Stimulated activated CD8-positive, alpha-beta memory T cell treated with anti-CD3 and anti-CD28 coated beads, Interleukin-4, amount 100 ng/mL, for 1 hour (primary cell): ENCODE results near the gene TMEM54.

Source experiments
- DNase-seq, 2 donors: peaks; one replicate each; pipeline ENCODE4 v3.0.0-alpha.2; 2020; ENCODE audit warnings: low read depth in 2 of 2, low spot score in 1 of 2

TMEM54 gene

GRCh38 chr1:32895325-32896215 is 5.6 kb downstream of the TMEM54 start:
- no peak for DNase-seq

DNA sequence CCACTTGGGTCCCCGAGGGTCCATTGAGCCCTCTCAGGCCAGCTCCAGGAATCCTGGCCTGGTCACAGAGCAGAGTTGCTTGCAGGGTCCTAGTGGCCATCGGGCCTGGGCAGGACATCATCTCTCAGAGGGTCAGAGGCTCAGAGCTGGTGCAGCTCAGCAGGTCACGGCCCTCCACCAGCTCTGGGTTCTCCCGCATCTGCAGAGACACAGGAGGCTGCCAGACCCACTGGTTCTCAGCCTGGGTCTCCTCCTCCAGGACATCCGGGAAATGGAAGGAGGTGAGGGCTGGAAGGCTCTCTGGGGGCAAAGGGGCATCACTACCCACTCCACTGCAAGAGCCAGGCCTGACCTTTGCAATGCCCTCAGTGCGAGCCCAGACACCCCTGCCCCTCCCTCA is 6.5 kb downstream of the TMEM54 start:
- no peak for DNase-seq

- DNase-seq, result no peak
Observed at GRCh38 chr1:32894019-32894600, 7.1 kb downstream of the TMEM54 start.

- DNase-seq, result no peak
Observed at GRCh38 chr1:32893198-32894018, 7.8 kb downstream of the TMEM54 start.

- DNase-seq, result no peak
Observed at GRCh38 chr1:32892368-32893197, 8.6 kb downstream of the TMEM54 start.

DNA sequence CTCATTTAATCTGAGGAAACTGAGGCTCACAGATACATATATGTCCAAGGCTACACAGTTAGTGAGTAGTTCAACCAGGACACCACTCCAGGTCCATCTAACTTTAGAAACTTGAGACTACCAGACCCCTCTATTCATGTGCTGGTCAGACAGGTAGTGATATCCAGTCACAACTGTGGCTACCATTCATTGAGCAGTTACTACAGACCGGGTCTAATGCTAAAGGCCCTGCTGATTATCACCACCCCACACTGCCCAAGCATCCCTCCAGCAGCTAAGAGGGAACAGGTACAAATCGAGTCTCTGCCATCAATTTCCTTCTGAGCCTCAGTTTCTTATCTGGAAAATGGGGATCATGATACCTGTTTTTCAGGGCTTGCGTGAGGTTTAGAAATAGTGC is 9.6 kb downstream of the TMEM54 start:
- DNase-seq, result no peak

- no peak for DNase-seq
Observed at GRCh38 chr1:32891241-32891570, 10.0 kb downstream of the TMEM54 start.

DNA sequence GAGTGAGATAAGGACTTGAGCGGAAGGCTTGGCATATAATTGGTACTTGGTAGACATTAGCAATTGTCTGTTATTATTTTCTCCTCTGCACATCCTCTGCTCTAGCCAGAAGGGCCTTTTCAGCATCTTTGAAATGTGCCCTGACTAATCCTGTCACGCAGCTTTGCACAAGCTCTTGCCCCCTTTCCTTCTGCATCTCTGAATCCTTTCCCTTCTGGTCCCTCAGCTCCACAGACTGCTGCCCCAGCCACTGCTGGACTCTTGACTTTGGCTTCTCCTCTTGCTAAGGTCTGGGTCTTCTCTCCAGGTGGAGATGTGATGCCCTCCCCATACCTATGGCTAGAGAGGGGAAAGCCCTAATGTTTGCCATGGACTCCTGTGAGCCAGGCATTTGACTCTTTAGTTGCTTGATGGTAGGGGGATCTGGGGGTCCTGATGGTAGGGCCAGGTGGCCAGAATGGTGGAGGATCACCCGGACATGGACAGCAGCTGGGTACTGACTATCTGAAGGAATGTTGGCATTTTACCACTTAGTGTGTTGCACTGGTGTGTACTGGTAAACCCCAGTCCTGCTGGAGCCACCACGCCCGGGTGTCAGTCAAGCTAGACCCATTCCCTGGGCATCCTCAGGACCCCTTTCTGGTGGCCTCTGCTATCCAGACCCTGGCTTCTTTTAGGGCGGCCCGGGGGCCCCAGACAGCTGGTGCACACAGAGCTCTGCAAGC is 10.5 kb downstream of the TMEM54 start:
- no peak for DNase-seq

DNA sequence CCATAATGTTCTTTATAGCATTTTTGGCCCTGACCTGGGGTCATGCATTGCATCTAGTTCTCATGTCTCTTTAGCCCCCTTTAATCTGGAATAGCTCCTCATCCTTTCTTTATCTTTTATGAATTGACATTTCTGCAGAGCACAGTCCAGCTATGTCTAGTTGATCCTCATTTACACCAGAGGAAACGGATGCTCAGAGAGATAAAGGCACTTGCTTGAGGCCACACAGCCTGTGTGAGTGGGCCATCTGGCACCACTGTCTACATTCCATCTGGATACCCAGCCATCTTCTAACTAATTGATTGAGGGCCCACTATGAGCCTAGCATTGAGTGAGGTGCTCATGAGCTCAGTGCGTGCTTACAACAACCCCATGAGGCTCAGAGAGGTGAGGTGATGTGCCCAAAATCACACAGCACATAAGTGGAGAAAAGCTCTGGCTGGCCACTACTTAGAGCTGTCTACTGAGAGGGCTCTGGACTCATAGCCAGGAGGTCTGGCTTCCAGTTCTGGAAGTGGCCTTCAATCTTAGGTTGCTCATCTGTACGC is 11.4 kb downstream of the TMEM54 start:
- no peak for DNase-seq

DNA sequence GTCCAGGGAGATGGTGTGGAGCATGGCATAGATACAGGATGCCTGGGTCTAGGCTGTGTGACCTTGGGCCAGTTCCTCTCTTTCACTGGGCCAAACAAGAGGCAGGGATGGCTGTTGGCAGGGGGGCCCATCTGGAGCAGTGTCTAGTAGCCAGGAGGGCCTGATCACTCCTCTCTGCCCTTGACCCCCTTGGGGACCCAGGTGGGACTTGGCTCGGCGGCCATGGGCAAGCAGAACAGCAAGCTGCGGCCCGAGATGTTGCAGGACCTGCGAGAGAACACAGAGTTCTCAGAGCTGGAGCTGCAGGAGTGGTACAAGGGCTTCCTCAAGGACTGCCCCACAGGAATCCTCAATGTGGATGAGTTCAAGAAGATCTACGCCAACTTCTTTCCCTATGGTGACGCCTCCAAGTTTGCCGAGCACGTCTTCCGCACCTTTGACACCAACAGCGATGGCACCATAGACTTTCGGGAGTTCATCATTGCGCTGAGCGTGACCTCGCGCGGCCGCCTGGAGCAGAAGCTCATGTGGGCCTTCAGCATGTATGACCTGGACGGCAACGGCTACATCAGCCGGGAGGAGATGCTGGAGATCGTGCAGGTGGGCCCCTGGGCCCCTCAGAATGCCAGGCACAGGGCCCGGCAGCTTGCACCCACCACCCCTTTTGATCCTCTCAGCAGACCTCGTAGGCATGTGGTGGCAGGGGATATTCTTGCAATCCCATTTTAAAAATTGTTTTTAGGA is 12.3 kb downstream of the TMEM54 start:
- no peak for DNase-seq

GRCh38 chr1:32888134-32888533 is 13.1 kb downstream of the TMEM54 start:
- DNase-seq, result no peak

DNA sequence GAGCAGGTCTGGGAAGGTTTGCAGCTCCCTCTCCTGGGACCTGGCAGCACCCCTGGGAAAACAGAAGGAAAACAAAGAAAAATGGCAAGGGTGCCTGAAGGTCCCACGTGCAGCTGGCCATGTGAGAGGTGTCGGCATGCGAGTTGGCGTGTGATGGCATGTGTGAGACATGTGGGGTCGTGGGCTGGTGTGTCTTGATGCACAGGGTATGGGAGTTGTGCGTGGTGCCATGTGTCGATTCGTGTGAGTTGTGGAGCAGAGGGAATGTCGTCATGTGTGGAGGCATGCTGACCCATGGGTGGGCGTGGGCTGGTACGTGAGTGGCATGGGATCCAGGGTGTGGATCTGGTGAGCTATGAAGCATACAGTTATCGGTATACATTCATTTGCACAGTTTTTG is 13.6 kb downstream of the TMEM54 start:
- no peak for DNase-seq

- no peak for DNase-seq
Observed at GRCh38 chr1:32886828-32887414, 14.3 kb downstream of the TMEM54 start.

- no peak for DNase-seq
Observed at GRCh38 chr1:32886004-32886827, 15.0 kb downstream of the TMEM54 start, which contains the start of gene HPCA. TSS of gene HPCA (plus strand) at chr1:32886491. CDS start at chr1:32888899, 2,408 bp downstream.

- DNase-seq, result no peak
Observed at GRCh38 chr1:32885676-32886003, 15.5 kb downstream of the TMEM54 start.

DNA sequence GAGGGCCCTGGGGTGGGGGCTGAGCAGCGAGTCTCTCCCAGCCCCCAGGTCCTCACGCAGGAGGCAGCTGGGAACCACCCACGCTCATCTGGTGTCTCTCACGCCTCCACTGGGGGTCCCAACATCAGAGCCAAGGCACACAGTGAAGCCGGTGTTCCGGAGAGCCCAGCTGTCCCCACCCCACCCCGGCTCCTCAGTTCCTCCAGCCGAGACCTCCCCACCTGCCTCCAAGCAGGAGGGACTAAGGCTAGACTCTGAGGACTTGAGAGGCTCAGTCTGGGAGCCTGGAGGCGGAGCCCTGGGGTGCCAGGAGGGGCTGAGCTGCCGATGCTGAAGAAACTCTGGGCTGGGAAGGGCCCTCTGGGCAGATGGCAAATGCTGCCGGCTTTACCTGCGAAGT is 16.5 kb downstream of the TMEM54 start:
- DNase-seq, result no peak

- DNase-seq, result no peak
Observed at GRCh38 chr1:32884032-32884372, 17.2 kb downstream of the TMEM54 start.

DNA sequence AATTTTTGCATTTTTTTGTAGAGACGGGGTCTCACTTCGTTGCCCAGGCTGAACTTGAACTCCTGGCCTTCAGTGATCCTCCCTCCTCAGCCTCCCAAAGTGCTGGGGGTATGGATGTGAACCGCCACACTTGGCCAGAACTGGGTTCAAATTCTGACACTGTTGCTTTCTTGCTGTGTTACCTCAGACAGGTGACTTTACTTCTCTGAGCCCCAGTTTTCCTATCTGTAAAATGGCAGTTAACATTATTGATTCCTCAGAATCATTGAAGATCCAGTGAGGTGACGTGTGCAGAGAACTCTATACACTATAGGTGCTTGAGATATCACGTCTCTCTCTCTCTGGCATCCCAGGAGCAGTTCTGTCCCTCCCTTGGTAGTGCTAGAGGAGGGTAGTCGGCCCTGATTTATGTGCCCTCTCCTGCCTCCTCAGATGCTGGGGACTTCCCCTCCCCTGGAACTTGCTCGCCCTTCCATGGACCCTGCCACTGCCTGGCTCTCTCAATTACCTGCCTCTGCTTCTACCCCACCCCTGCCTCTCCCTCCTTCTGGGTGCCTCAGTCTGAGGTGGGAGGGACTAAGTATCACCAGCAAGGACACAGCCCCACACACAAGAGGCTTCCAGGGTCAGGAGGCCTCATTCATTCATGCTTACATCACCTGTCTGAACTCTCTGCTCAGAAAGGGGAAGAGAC is 17.7 kb downstream of the TMEM54 start:
- no peak for DNase-seq
